AG04449 (cell line): Measurements from ENCODE around the gene FAM163A.
"Not testable (repeated sequence)": the region's sequence is repeated elsewhere in the genome, so short reads cannot be mapped to it uniquely, and the experiment has no call there.

Source experiments
- CTCF ChIA-PET: fragments of 350-600 bp; formaldehyde crosslinking; extraction: SDS; loops from one replicate; lab custom pipeline; 2021; ENCODE audit warnings: antibody characterized with exemption; lab: Yijun Ruan, JAX
- POLR2A ChIA-PET: fragments of 400-600, 350-600 bp; formaldehyde crosslinking; extraction: SDS; loops from one replicate; lab custom pipeline; 2020; ENCODE audit warnings: antibody characterized with exemption, inconsistent platforms; lab: Yijun Ruan, JAX
- DNase-seq: peaks from one replicate; pipeline ENCODE4 v3.0.0-alpha.2; 2010; ENCODE audit warnings: low read depth, low spot score
- H3K4me3 ChIP-seq: 2 replicates; pipeline ENCODE4 v1.5.1; 2011; ENCODE audit warnings: low read depth, mild to moderate bottlenecking, control low read depth, low read length
- CTCF ChIP-seq: IDR thresholded peaks from one replicate; pipeline ENCODE4 v1.5.1; 2011; ENCODE audit warnings: mild to moderate bottlenecking, moderate library complexity, low read length, control low read depth, inconsistent platforms; ENCODE audit not compliant: insufficient read depth; ENCODE audit errors: missing control alignments

The FAM163A gene

GRCh38 chr1:179803104-179803503 is 60.0 kb downstream of the FAM163A start:
- CTCF ChIA-PET: interaction anchor here (20.7 kb wide), 1 partner anchor 8 kb away, joined by 251 read pairs; no protein-coding TSS in a partner anchor
- no peak overlapping the region for H3K4me3 ChIP-seq
- POLR2A ChIA-PET: no interaction called here
- no peak for DNase-seq
- TF ChIP-seq CTCF: no peak

GRCh38 chr1:179803918-179804317 is 60.8 kb downstream of the FAM163A start:
- no peak for DNase-seq

GRCh38 chr1:179804417-179804816 is 61.3 kb downstream of the FAM163A start:
- H3K4me3 ChIP-seq, DNase-seq, POLR2A ChIA-PET: not testable (repeated sequence)
- CTCF ChIA-PET: interaction anchor here (0.6 to 3.9 kb wide), 2 partner anchors 10 to 98 kb away, joined by 4 to 40 read pairs; no protein-coding TSS in a partner anchor

More at GRCh38 chr1:179803918-179804317, 60.8 kb downstream of the FAM163A start:
- no peak overlapping the region for H3K4me3 ChIP-seq
- no peak for TF ChIP-seq CTCF
- ChIA-PET CTCF (interaction anchor here (0.6 to 20.7 kb wide), 3 partner anchors 7 to 98 kb away, joined by 4 to 251 read pairs (median 40); no protein-coding TSS in a partner anchor), POLR2A (no interaction called here)

GRCh38 chr1:179805291-179806195 is 62.5 kb downstream of the FAM163A start:
- H3K4me3 ChIP-seq: no peak overlapping the region
- TF ChIP-seq CTCF: no peak
- ChIA-PET POLR2A (no interaction called here), CTCF (interaction anchor here (0.9 to 15.2 kb wide), 5 partner anchors 9 to 99 kb away, joined by 3 to 869 read pairs (median 40); no protein-coding TSS in a partner anchor)
- no peak for DNase-seq

- no peak overlapping the region for H3K4me3 ChIP-seq
- ChIA-PET POLR2A (no interaction called here), CTCF (interaction anchor here (0.9 to 15.2 kb wide), 5 partner anchors 8 to 100 kb away, joined by 3 to 869 read pairs (median 40); no protein-coding TSS in a partner anchor)
- no peak for DNase-seq
- no peak for TF ChIP-seq CTCF
These were observed 63.2 kb downstream of the FAM163A start for GRCh38 chr1:179806333-179806732.

GRCh38 chr1:179807291-179807690 is 64.2 kb downstream of the FAM163A start:
- CTCF ChIA-PET: interaction anchor here (0.6 to 15.2 kb wide), 7 partner anchors 7 to 101 kb away, joined by 3 to 869 read pairs (median 40); no protein-coding TSS in a partner anchor
- TF ChIP-seq CTCF: no peak
- no peak overlapping the region for H3K4me3 ChIP-seq
- POLR2A ChIA-PET: no interaction called here
- DNase-seq: no peak
